Gastrocnemius medialis (tissue), 4 donors: ENCODE results near the gene FCRL4. TPM values are rescaled to one million over a fixed set of nuclear protein-coding genes. Genes with fewer than 3 reads are reported as not detected.

Experiments used
- ATAC-seq, 2 donors: fragments of 150-250 bp; one replicate each; pipeline ENCODE4 v1.9.1; 2016
- DNase-seq, 2 donors: peaks; one replicate each; pipeline ENCODE4 v3.0.0-alpha.2; 2019
- H3K27ac ChIP-seq, 4 donors: fragments of 200-600 bp; sonication (generic); 1 replicate in 1 of 4; 2 replicates in 3 of 4; pipeline ENCODE4 v1.5.1; 2016 to 2018; ENCODE audit warnings: mild to moderate bottlenecking in 2 of 4, moderate library complexity in 1 of 4
- H3K27me3 ChIP-seq, 3 donors: fragments of 200-600 bp; sonication (generic) in 2 of 3; 1 replicate in 1 of 3; 2 replicates in 2 of 3; pipeline versions ENCODE4 v1.5.1 to v1.6.0; 2016 to 2019; ENCODE audit warnings: mild to moderate bottlenecking in 1 of 3, moderate library complexity in 1 of 3
- H3K36me3 ChIP-seq, 2 donors: fragments of 200-600 bp; sonication (generic) in 1 of 2; one replicate each; pipeline ENCODE4 v1.5.1; 2017 to 2018
- H3K4me1 ChIP-seq, 2 donors: fragments of 200-600 bp; sonication (generic) in 1 of 2; one replicate each; pipeline ENCODE4 v1.5.1; 2016 to 2017; ENCODE audit warnings: mild to moderate bottlenecking in 2 of 2
- H3K4me3 ChIP-seq, 4 donors: fragments of 200-600 bp; sonication (generic) in 3 of 4; 1 replicate in 1 of 4; 2 replicates in 3 of 4; pipeline ENCODE4 v1.5.1; 2016 to 2019; ENCODE audit warnings: mild to moderate bottlenecking in 2 of 4
- H3K9me3 ChIP-seq, 3 donors: fragments of 200-600 bp; sonication (generic) in 2 of 3; 1 replicate in 1 of 3; 2 replicates in 2 of 3; pipeline ENCODE4 v1.5.1; 2016 to 2019
- POLR2A ChIP-seq, 2 donors: fragments of 450-650 bp; IDR thresholded peaks; one replicate each; pipeline ENCODE4 v1.6.1; 2017; ENCODE audit warnings: antibody characterized with exemption in 2 of 2, mild to moderate bottlenecking in 2 of 2, moderate library complexity in 2 of 2
- in situ Hi-C, 4 donors: fragments of 200-750 bp; cut with MboI; loops; one replicate each; pipeline versions ENCODE4 v1.15.0 to v1.8.0; 2017; ENCODE audit warnings: low sequenced_read_pairs in 4 of 4
- intact Hi-C: fragments of 100-400 bp; cut with DNase I; formaldehyde crosslinking; loops from one replicate; pipeline ENCODE4 v1.15.1; 2023; ENCODE audit warnings: low total_unique reads
- total RNA-seq, 4 donors: library from RNA; depleted of rRNA; stranded (reverse); fragments of >200 nt; gene quantifications; one replicate each; pipeline versions ENCODE4 v1.1.0 to v1.2.3, GENCODE V29; 2016
- TF ChIP-seq, protein P1 (sequence below), 5 experiments: fragments of 450-650 bp in 3 of 5; fragments of 200-600 bp in 2 of 5; sonication (generic) in 2 of 5; IDR thresholded peaks in 4 of 5; conservative IDR thresholded peaks in 1 of 5; 1 replicate in 4 of 5; 2 replicates in 1 of 5; pipeline ENCODE4 v1.5.1; 2016 to 2019; ENCODE audit warnings: antibody characterized with exemption in 5 of 5, mild to moderate bottlenecking in 3 of 5, moderate library complexity in 3 of 5

FCRL4 gene
- not detected for total RNA-seq

GRCh38 chr1:157597959-157598667, at the start of gene FCRL4:
TSS of gene FCRL4 (minus strand) at chr1:157598085. CDS start at chr1:157597944, 141 bp downstream.
- TF ChIP-seq, protein P1, sequence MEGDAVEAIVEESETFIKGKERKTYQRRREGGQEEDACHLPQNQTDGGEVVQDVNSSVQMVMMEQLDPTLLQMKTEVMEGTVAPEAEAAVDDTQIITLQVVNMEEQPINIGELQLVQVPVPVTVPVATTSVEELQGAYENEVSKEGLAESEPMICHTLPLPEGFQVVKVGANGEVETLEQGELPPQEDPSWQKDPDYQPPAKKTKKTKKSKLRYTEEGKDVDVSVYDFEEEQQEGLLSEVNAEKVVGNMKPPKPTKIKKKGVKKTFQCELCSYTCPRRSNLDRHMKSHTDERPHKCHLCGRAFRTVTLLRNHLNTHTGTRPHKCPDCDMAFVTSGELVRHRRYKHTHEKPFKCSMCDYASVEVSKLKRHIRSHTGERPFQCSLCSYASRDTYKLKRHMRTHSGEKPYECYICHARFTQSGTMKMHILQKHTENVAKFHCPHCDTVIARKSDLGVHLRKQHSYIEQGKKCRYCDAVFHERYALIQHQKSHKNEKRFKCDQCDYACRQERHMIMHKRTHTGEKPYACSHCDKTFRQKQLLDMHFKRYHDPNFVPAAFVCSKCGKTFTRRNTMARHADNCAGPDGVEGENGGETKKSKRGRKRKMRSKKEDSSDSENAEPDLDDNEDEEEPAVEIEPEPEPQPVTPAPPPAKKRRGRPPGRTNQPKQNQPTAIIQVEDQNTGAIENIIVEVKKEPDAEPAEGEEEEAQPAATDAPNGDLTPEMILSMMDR (IDR thresholded peaks at IDR 0.05 in 4 of 5, conservative IDR thresholded peaks at IDR 0.05 in 1 of 5), result no peak
- no peak for TF ChIP-seq POLR2A (IDR thresholded peaks at IDR 0.05)
- Histone ChIP-seq H3K4me3 (no peak within 1 kb of the TSS), H3K4me1 (no peaks in the 10 kb centered on the region), H3K27ac (no peak within 1 kb of the TSS), H3K36me3 (no peaks in the 10 kb centered on the region), H3K9me3 (no peaks in the 10 kb centered on the region), H3K27me3 (no peaks in the 10 kb centered on the region)
- intact Hi-C loops, result no loop called here
- ATAC-seq (no peak), DNase-seq (no peak)
- in situ Hi-C loops, result loop anchor here in 1 of 4 donors (25.0 kb wide), 1 partner anchor 514 kb away; no protein-coding TSS in a partner anchor

GRCh38 chr1:157646144-157646543, 48.3 kb upstream of the FCRL4 start:
- Histone ChIP-seq H3K4me1 (no peaks in the 10 kb centered on the region), H3K27ac (no peak overlapping the region), H3K36me3 (no peaks in the 10 kb centered on the region), H3K9me3 (no peaks in the 10 kb centered on the region), H3K27me3 (no peaks in the 10 kb centered on the region), H3K4me3 (no peak overlapping the region)
- in situ Hi-C loops (no loop called here), intact Hi-C loops (no loop called here)
- no peak for DNase-seq
- no peak for ATAC-seq
- TF ChIP-seq, protein P1 (IDR thresholded peaks at IDR 0.05 in 4 of 5, conservative IDR thresholded peaks at IDR 0.05 in 1 of 5), result no peak
- TF ChIP-seq POLR2A (IDR thresholded peaks at IDR 0.05), result no peak

- Histone ChIP-seq H3K36me3 (no peaks in the 10 kb centered on the region), H3K4me3 (no peak overlapping the region), H3K4me1 (no peaks in the 10 kb centered on the region), H3K9me3 (no peaks in the 10 kb centered on the region), H3K27me3 (no peaks in the 10 kb centered on the region), H3K27ac (no peak overlapping the region)
- intact Hi-C loops (no loop called here), in situ Hi-C loops (no loop called here)
- TF ChIP-seq, protein P1 (IDR thresholded peaks at IDR 0.05 in 4 of 5, conservative IDR thresholded peaks at IDR 0.05 in 1 of 5), result no peak
- no peak for TF ChIP-seq POLR2A (IDR thresholded peaks at IDR 0.05)
- no peak for ATAC-seq
- no peak for DNase-seq
Measured at GRCh38 chr1:157641177-157641576, 43.3 kb upstream of the FCRL4 start.

- Histone ChIP-seq H3K27me3 (no peaks in the 10 kb centered on the region), H3K36me3 (no peaks in the 10 kb centered on the region), H3K9me3 (no peaks in the 10 kb centered on the region), H3K4me3 (no peak overlapping the region), H3K27ac (no peak overlapping the region), H3K4me1 (no peaks in the 10 kb centered on the region)
- intact Hi-C loops (no loop called here), in situ Hi-C loops (no loop called here)
- TF ChIP-seq, protein P1 (IDR thresholded peaks at IDR 0.05 in 4 of 5, conservative IDR thresholded peaks at IDR 0.05 in 1 of 5), result no peak
- no peak for TF ChIP-seq POLR2A (IDR thresholded peaks at IDR 0.05)
- DNase-seq (no peak), ATAC-seq (no peak)
Measured at GRCh38 chr1:157639800-157640199, 41.9 kb upstream of the FCRL4 start.
